GM12878 (cell line): ENCODE data around the gene IQCK.

Source experiments
- EED ChIP-seq: sonication (generic); IDR thresholded peaks from 2 replicates; pipeline ENCODE4 v1.6.1; 2016; ENCODE audit warnings: antibody characterized with exemption, low read depth
- NFIC ChIP-seq: IDR thresholded peaks from 2 replicates; pipeline ENCODE4 v1.6.1; 2012; ENCODE audit warnings: low read depth, mild to moderate bottlenecking, inconsistent platforms, low read length, moderate library complexity
- POLR2A ChIP-seq: IDR thresholded peaks from 2 replicates; pipeline ENCODE4 v1.6.1; 2011; ENCODE audit warnings: low read depth, mild to moderate bottlenecking, low read length
- SREBF2 ChIP-seq: IDR thresholded peaks from 2 replicates; pipeline ENCODE4 v1.6.1; 2012; ENCODE audit warnings: mild to moderate bottlenecking, low read length
- SUPT20H ChIP-seq: IDR thresholded peaks from 2 replicates; pipeline ENCODE4 v1.6.1; 2011; ENCODE audit warnings: low read depth, mild to moderate bottlenecking, low read length, moderate library complexity, borderline replicate concordance; ENCODE audit not compliant: control insufficient read depth
- TAF1 ChIP-seq: IDR thresholded peaks from 2 replicates; pipeline ENCODE4 v1.6.1; 2011; ENCODE audit warnings: mild to moderate bottlenecking, low read depth, low read length, borderline replicate concordance
- TCF7 ChIP-seq: IDR thresholded peaks from 2 replicates; pipeline ENCODE4 v1.6.1; 2014; ENCODE audit warnings: antibody characterized with exemption, borderline replicate concordance
- TF ChIP-seq, protein P1 (sequence below): fragments of 450-650 bp; formaldehyde crosslinking; IDR thresholded peaks from 2 replicates; pipeline ENCODE4 v1.5.0; 2022; ENCODE audit warnings: mild to moderate bottlenecking, missing genetic modification characterization
- TF ChIP-seq, protein P2 (sequence below), 3 experiments: IDR thresholded peaks in 2 of 3; conservative IDR thresholded peaks in 1 of 3; 2 replicates each; pipeline ENCODE4 v1.5.1; 2011; ENCODE audit warnings: low read depth in 3 of 3, low read length in 3 of 3, mild to moderate bottlenecking in 3 of 3, control low read depth in 2 of 3, moderate library complexity in 2 of 3, inconsistent platforms in 1 of 3, mixed read lengths in 1 of 3; ENCODE audit not compliant: control insufficient read depth in 2 of 3, insufficient read depth in 1 of 3; ENCODE audit errors: extremely low read depth in 1 of 3
- TF ChIP-seq, protein P3 (sequence below): IDR thresholded peaks from 2 replicates; pipeline ENCODE4 v1.6.1; 2012; ENCODE audit warnings: low read depth, low read length, improper control_type of control experiment
- TF ChIP-seq, protein P4 (sequence below): fragments of 450-650 bp; IDR thresholded peaks from 2 replicates; pipeline ENCODE4 v1.6.1; 2014; ENCODE audit warnings: mild to moderate bottlenecking

DNA sequence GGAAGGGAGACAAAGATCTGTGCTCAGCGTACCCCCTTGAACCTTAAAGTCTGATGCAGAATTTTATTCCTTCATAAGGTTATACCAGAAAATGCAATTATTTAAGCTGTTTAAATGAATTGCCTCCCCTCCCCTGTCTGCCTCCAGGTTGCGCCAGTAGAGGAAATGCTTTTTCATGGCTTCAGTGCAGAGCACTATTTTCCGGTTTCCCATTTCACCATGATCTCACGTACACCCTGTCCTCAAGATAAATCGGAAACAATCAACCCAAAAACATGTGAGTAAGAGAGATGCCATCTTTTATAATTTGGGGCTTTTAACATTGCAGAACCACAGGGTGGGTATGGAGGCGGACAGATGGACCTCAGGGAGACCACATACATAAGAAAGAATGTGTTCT lies 15.5 kb downstream of the IQCK start:
- TF ChIP-seq, protein P1, sequence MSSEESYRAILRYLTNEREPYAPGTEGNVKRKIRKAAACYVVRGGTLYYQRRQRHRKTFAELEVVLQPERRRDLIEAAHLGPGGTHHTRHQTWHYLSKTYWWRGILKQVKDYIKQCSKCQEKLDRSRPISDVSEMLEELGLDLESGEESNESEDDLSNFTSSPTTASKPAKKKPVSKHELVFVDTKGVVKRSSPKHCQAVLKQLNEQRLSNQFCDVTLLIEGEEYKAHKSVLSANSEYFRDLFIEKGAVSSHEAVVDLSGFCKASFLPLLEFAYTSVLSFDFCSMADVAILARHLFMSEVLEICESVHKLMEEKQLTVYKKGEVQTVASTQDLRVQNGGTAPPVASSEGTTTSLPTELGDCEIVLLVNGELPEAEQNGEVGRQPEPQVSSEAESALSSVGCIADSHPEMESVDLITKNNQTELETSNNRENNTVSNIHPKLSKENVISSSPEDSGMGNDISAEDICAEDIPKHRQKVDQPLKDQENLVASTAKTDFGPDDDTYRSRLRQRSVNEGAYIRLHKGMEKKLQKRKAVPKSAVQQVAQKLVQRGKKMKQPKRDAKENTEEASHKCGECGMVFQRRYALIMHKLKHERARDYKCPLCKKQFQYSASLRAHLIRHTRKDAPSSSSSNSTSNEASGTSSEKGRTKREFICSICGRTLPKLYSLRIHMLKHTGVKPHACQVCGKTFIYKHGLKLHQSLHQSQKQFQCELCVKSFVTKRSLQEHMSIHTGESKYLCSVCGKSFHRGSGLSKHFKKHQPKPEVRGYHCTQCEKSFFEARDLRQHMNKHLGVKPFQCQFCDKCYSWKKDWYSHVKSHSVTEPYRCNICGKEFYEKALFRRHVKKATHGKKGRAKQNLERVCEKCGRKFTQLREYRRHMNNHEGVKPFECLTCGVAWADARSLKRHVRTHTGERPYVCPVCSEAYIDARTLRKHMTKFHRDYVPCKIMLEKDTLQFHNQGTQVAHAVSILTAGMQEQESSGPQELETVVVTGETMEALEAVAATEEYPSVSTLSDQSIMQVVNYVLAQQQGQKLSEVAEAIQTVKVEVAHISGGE (CRISPR knock-in tag): no peak
- TF ChIP-seq, protein P2, sequence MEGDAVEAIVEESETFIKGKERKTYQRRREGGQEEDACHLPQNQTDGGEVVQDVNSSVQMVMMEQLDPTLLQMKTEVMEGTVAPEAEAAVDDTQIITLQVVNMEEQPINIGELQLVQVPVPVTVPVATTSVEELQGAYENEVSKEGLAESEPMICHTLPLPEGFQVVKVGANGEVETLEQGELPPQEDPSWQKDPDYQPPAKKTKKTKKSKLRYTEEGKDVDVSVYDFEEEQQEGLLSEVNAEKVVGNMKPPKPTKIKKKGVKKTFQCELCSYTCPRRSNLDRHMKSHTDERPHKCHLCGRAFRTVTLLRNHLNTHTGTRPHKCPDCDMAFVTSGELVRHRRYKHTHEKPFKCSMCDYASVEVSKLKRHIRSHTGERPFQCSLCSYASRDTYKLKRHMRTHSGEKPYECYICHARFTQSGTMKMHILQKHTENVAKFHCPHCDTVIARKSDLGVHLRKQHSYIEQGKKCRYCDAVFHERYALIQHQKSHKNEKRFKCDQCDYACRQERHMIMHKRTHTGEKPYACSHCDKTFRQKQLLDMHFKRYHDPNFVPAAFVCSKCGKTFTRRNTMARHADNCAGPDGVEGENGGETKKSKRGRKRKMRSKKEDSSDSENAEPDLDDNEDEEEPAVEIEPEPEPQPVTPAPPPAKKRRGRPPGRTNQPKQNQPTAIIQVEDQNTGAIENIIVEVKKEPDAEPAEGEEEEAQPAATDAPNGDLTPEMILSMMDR (IDR thresholded peaks at IDR 0.05 in 2 of 3, conservative IDR thresholded peaks at IDR 0.05 in 1 of 3; ENCODE audit: control insufficient read depth in 2 of 3, extremely low read depth in 1 of 3, insufficient read depth in 1 of 3, low read depth in 3 of 3, low read length in 3 of 3): no peak
- TF ChIP-seq SREBF2 (no peak), TAF1 (no peak), NFIC (no peak), TCF7 (no peak), EED (no peak), SUPT20H (no peak), POLR2A (no peak)
- TF ChIP-seq, protein P3, sequence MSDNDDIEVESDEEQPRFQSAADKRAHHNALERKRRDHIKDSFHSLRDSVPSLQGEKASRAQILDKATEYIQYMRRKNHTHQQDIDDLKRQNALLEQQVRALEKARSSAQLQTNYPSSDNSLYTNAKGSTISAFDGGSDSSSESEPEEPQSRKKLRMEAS: no peak
- TF ChIP-seq, protein P4, sequence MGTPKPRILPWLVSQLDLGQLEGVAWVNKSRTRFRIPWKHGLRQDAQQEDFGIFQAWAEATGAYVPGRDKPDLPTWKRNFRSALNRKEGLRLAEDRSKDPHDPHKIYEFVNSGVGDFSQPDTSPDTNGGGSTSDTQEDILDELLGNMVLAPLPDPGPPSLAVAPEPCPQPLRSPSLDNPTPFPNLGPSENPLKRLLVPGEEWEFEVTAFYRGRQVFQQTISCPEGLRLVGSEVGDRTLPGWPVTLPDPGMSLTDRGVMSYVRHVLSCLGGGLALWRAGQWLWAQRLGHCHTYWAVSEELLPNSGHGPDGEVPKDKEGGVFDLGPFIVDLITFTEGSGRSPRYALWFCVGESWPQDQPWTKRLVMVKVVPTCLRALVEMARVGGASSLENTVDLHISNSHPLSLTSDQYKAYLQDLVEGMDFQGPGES: no peak
